HG02610 (cell line): ENCODE results near the gene DEGS2.
"Not testable (repeated sequence)": the region's sequence is repeated elsewhere in the genome, so short reads cannot be mapped to it uniquely, and the experiment has no call there.

Source experiments
- ATAC-seq: cut with Tn5 transposase; IDR thresholded peaks from one replicate; pipeline ENCODE4 v1.9.1; 2021; ENCODE audit warnings: mild to moderate bottlenecking, moderate library complexity; ENCODE audit not compliant: unreplicated experiment

DEGS2 gene

GRCh38 chr14:100180671-100181070, 21.2 kb upstream of the DEGS2 start:
- ATAC-seq, result not testable (repeated sequence)

GRCh38 chr14:100178691-100179090, 19.2 kb upstream of the DEGS2 start:
- ATAC-seq, result no peak

- ATAC-seq, result no peak
These were observed 17.4 kb upstream of the DEGS2 start for GRCh38 chr14:100176811-100177327.

GRCh38 chr14:100173353-100173752, 13.9 kb upstream of the DEGS2 start:
- ATAC-seq, result no peak

GRCh38 chr14:100172811-100173210, 13.4 kb upstream of the DEGS2 start:
- no peak for ATAC-seq

- ATAC-seq, result no peak
These were observed 11.4 kb upstream of the DEGS2 start for GRCh38 chr14:100170880-100171279.

GRCh38 chr14:100168506-100168905, 9.1 kb upstream of the DEGS2 start:
- no peak for ATAC-seq

- no peak for ATAC-seq
These were observed 6.5 kb upstream of the DEGS2 start for GRCh38 chr14:100165831-100166440.

GRCh38 chr14:100165376-100165775, 5.9 kb upstream of the DEGS2 start:
- no peak for ATAC-seq

- ATAC-seq, result no peak
These were observed 1.1 kb upstream of the DEGS2 start for GRCh38 chr14:100160534-100160916.

- no peak for ATAC-seq
These were observed 554 bp upstream of the DEGS2 start for GRCh38 chr14:100159865-100160533.

GRCh38 chr14:100158566-100159093, 815 bp downstream of the DEGS2 start:
- no peak for ATAC-seq

GRCh38 chr14:100157548-100158232, 1.8 kb downstream of the DEGS2 start:
- not testable (repeated sequence) for ATAC-seq

- ATAC-seq, result no peak
These were observed 2.7 kb downstream of the DEGS2 start for GRCh38 chr14:100156776-100157175.

GRCh38 chr14:100155756-100156616, 3.5 kb downstream of the DEGS2 start:
- ATAC-seq, result no peak

- no peak for ATAC-seq
These were observed 4.3 kb downstream of the DEGS2 start for GRCh38 chr14:100155049-100155621.

GRCh38 chr14:100153560-100153959, 5.9 kb downstream of the DEGS2 start:
- ATAC-seq, result no peak

- no peak for ATAC-seq
These were observed 7.4 kb downstream of the DEGS2 start for GRCh38 chr14:100152091-100152490.

GRCh38 chr14:100150932-100151587, 8.4 kb downstream of the DEGS2 start:
- ATAC-seq, result no peak
